NOMO-1 treated with DMSO at 0.1 percent for 48 hours (cell line): ENCODE data around the gene ECSCR.
"Not testable (repeated sequence)": the region's sequence is repeated elsewhere in the genome, so short reads cannot be mapped to it uniquely, and the experiment has no call there.

ENCODE experiments used
- DNase-seq: peaks from one replicate; lab custom pipeline; 2025; ENCODE audit not compliant: unreplicated experiment; lab: John Stamatoyannopoulos, UW

The ECSCR gene

GRCh38 chr5:139446956-139447779 is 15.4 kb downstream of the ECSCR start:
- DNase-seq, result no peak

DNA sequence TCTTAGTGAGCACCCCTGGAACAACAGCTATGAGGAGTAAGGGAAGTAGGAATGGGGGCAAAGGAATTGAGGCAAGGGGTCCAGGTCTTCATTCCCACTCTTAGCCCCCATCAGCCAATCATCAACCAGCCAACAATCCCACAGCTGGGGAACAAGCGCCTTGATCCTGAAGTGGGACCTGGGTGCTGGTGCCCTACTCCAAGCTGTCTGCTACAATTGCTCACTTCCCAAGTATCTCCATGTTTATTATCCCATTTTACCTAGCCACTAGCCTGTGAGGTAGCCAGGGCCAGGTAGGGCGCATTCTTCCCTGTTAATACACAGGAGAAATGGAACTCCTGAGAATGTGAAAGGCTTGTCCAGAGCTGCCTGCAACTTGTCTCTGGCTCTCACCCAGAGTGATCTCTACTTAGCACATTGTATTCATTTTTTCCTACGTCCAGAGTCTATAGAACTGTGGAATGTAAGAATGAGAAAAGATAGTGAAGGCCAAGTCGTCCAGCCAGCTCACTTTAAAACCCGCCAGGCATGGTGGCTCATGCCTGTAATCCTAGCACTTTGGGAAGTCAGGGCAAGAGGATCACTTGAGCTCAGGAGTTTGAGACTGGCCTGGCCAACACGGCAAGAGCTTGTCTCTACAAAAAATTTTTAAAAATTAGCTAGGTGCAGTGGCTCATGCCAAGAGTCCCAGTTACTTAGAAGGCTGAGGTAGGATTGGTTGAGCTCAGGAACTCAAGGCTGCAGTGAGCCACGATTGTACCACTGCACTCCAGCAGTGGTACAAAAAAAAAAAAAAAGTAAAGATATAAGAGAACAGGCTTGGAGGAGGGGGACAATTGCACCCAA is 17.0 kb downstream of the ECSCR start:
- DNase-seq, result no peak

- no peak for DNase-seq
Observed at GRCh38 chr5:139443831-139444453, 18.6 kb downstream of the ECSCR start.

GRCh38 chr5:139440416-139440815 is 22.1 kb downstream of the ECSCR start:
- DNase-seq, result not testable (repeated sequence)

DNA sequence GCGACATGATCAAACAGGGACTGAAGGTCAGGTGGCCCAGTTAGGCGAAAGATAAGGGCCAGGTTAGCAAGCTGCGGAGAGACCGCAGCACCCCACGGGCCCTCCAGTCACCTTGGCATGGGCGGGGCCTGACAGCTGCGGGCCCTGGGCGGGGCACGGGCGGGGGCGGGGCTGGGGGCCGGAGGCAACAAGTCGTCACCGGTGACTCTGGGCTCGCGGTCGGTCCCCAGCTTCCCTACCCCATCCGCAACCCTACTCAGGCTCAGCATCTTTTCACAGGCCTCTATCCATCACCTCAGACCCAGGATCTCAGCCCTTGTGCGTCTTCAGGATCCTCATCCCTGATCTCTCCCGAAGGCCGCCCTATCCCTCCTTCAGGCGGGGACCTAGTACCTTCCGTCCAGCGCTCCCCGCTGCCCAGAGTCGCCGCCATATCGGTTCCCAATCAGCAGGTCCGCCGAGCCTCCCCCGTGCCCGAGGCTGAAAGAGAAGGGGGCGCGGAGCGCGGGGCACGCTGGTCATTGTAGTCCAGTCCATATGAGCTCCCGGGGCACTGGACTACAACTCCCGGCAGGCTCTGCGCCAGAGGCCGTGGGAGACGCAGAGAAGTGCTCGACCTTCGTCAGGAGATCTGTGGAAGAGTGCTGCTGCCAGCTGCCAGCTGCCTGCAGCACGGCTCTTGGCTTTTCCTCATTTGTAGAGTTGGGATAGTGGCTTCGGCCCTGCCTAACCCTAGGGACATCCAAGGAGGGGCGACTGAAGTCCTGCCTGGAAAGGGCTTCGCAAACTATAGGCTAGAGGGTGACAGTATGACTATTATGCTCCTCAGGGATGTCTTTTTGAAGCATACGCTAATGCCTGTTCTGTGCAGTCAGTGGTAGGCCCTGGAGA is 23.3 kb downstream of the ECSCR start, which contains the start of gene DNAJC18:
Gene DNAJC18 (minus strand): TSS at position 513 of the 891 bp plus-strand sequence. CDS start 80 bp downstream, at position 433.
- DNase-seq, result peak; percentile 85

DNA sequence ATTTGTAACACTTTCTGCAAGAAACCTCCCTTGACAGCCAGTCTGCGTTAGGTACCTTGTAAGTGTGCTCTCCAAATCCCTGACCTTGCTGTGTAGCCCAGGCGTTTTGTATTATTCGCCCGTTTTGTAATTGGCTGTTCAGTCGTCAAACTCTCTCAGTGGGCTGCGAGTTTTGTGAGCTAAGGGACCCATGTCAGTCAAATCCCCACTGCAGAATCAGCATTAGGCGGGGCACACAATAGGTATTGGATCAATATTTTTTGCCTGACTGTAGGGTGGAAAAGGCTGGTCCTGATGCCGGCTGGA is 23.9 kb downstream of the ECSCR start:
- no peak for DNase-seq

DNA sequence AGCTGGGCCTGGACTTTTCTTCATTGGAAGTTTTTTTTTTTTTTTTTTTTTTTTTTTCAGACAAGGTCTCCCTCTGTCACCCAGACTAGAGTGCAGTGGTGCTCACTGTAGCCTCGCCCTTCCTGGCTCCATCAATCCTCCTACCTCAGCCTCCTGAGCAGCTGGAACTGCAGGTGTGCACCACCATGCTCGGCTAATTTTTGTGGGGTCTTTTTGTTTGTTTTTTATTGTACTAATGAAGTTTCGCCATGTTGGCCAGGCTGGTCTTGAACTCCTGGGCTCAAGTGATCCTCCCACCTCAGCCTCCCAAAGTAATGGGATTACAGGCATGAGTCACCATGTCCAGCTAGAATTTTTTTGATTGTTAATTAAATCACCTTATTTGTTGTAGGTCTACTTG is 26.9 kb downstream of the ECSCR start:
- DNase-seq, result no peak

DNA sequence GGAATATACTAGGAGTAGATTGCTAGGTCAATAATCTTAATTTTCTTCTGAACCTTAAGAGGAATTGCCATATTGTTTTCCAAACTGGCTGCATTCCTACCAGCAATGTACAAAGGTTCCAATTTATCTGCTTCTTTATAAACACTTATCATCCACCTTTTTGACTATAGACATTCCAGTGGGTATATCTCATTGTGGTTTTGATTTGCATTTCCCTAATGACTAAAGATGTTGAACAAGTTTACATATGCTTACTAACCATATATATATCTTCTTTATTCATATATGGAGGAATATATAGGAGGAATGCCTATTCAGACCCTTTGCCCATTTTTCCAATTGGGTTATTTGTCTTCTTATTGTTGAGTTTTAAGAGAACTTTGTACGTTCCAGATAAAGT is 30.8 kb downstream of the ECSCR start:
- DNase-seq, result no peak

GRCh38 chr5:139430015-139430414 is 32.5 kb downstream of the ECSCR start:
- DNase-seq, result no peak

GRCh38 chr5:139426203-139426885 is 36.2 kb downstream of the ECSCR start:
- no peak for DNase-seq

GRCh38 chr5:139425497-139425896 is 37.0 kb downstream of the ECSCR start:
- no peak for DNase-seq

DNA sequence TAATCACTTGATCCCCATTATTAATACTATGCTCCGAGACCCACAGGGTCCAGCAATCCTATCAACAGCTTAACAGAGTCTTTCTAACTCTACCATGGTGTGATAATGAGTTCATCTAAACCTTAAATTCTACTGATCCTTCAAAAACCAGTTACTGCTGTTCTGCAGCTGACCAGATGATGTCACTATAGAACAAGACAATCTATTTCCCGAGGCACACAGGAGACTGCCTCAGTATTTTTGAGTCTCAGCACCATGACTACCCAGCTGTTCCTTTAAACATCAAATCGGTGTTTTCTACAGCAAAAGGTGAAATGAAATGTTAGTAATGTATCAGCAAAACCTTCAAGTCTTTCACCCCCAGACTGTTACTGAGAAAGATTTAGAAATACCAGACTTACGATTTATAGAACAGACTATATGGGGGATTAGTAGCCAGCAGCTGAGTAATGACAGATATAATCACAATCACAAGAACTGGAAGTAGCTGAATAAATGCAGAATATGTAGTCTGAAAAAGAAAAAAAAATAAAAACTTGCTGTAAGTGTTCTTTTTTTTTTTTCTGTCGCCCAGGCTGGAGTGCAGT is 40.1 kb downstream of the ECSCR start:
- peak; percentile 82 for DNase-seq

GRCh38 chr5:139419226-139420192 is 43.0 kb downstream of the ECSCR start:
- no peak for DNase-seq

GRCh38 chr5:139418793-139419192 is 43.8 kb downstream of the ECSCR start:
- no peak for DNase-seq

DNA sequence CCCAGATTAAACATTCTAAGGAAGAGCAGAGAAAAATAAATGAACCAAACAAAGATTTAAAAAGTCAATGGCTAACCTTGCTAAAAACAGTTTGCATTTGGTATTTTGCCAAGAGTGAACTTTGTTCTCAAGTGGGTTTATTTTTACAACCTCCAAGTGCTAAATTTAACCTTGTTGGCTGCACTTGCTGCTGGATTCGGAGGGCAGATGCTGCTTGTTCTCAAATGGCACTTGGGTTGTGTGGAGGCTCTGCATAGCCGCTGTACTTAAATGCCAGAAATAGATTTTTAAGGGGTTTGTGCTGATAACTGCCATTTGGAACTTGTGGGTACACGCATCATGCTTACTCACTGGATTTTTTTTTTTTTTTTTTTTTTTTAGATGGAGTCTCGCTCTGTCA is 45.3 kb downstream of the ECSCR start:
- DNase-seq, result no peak

DNA sequence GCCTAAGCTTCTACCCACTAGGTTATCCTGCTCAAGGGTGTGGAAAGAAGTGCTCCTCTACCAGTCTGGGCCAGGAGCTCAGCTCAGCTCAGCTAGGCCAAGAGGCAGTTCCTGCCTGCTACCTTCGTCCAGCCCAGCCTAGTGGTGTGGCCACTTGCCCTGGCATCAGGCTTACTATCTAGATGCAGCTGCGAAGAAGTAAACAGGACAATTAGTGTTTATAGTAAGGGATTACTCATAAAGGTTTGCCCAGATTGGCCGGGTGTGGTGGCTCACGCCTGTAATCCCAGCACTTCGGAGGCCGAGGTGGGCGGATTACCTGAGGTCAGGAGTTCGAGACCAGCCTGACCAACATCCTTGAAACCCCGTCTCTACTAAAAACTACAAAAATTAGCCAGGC is 45.9 kb downstream of the ECSCR start:
- DNase-seq, result no peak

DNA sequence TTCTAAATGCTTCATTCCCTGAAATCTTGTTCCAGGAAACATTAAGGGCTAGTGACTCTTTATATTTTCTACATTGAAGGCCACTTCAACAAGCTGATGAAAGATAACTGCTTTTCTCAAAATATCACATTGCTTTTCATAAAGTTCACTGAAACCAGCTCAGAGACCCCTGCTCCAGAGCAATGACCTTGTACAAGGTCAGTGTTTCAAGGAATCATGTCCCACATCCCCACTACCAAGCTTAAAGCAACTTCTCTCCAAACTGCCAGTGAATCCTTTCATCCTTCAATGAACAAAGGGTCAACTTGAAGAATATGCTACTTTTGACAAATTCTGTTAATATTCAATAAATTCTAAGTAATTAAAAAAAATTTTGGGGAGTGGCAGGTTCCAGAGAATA is 46.7 kb downstream of the ECSCR start:
- DNase-seq, result no peak

DNA sequence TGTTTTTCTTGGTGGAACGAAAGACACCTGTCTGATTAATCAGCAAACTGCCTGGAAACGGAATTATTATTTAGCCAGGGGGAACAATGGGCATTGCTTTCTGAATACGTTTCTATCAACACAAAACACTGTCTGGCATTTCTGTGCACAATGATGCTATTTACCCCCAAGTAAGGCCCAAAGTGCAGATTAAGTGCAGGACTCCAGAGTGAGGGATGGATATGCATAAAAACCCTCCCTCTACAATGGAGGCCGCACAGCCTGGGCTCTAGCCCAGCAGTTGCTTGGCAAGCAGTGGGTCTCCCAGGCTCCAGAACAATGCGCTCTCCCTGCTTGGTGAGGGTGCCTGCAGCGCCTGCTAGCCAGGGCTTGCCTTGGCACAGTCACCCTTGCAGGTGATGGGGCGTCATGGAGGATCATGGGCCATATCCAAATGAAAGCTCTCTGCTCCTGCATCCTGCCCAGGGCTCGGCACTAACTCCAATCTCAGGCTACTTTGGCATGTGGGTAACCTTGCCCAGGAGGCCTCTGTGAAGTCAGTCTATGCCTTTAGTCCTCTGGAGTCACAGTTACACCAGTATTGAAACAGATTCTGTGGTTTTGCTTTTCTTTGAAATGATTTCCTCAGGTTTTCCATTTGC is 47.2 kb downstream of the ECSCR start:
- DNase-seq, result no peak
